Body of pancreas (tissue), 4 donors: ENCODE measurements around the gene ZCCHC10. TPM values are rescaled to one million over a fixed set of nuclear protein-coding genes. Genes with fewer than 3 reads are reported as not detected.

Source experiments
- ATAC-seq: fragments of 150-250 bp; one replicate; pipeline ENCODE4 v1.9.1; 2016
- DNase-seq, 4 donors: peaks; one replicate each; pipeline ENCODE4 v3.0.0-alpha.2; 2019
- H3K27ac ChIP-seq, 4 donors: fragments of 200-600 bp; sonication (generic); 1 replicate in 3 of 4; 2 replicates in 1 of 4; pipeline versions ENCODE4 v1.5.1 to v1.6.1; 2016 to 2019; ENCODE audit warnings: mild to moderate bottlenecking in 1 of 4, mixed read lengths in 1 of 4, moderate library complexity in 1 of 4
- H3K27me3 ChIP-seq, 2 donors: fragments of 200-600 bp; sonication (generic); one replicate each; pipeline ENCODE4 v1.6.0; 2016; ENCODE audit warnings: mild to moderate bottlenecking in 1 of 2
- H3K36me3 ChIP-seq, 2 donors: fragments of 200-600 bp; sonication (generic); replicated peaks in 1 of 2; 2 replicates each; pipeline ENCODE4 v1.5.1; 2016; ENCODE audit warnings: low read depth in 2 of 2; ENCODE audit not compliant: insufficient read depth in 1 of 2
- H3K4me1 ChIP-seq: fragments of 200-600 bp; sonication (generic); one replicate; pipeline ENCODE4 v1.6.0; 2016
- H3K4me3 ChIP-seq, 2 donors: fragments of 200-600 bp; sonication (generic); 1 replicate in 1 of 2; 2 replicates in 1 of 2; pipeline ENCODE4 v1.5.1; 2016 to 2019
- H3K9me3 ChIP-seq, 3 donors: fragments of 200-600 bp; sonication (generic); 1 replicate in 2 of 3; 2 replicates in 1 of 3; pipeline ENCODE4 v1.5.1; 2016
- POLR2A ChIP-seq, 3 donors: fragments of 450-650 bp; IDR thresholded peaks; one replicate each; pipeline ENCODE4 v1.6.1; 2016; ENCODE audit warnings: antibody characterized with exemption in 3 of 3, mild to moderate bottlenecking in 2 of 3
- WGBS, 2 donors: methylation state at CpG; one replicate each; pipeline ENCODE4 v1.1.5; 2017; 5-methylcytosine and 5-hydroxymethylcytosine counted together
- intact Hi-C: fragments of 100-400 bp; cut with DNase I; formaldehyde crosslinking; loops from one replicate; pipeline ENCODE4 v1.15.1; 2023
- total RNA-seq, 2 donors: library from RNA; depleted of rRNA; stranded (reverse); fragments of >200 nt; gene quantifications; one replicate each; pipeline ENCODE4 v1.1.0, GENCODE V29; 2016
- TF ChIP-seq, protein P1 (sequence below), 7 experiments: fragments of 450-650 bp in 4 of 7; fragments of 200-600 bp in 3 of 7; sonication (generic) in 3 of 7; IDR thresholded peaks; one replicate each; pipeline ENCODE4 v1.5.1; 2016 to 2019; ENCODE audit warnings: antibody characterized with exemption in 7 of 7

Gene ZCCHC10
- total RNA-seq, 2 donors from 2014 or later = 4.9 to 21.4 TPM

DNA sequence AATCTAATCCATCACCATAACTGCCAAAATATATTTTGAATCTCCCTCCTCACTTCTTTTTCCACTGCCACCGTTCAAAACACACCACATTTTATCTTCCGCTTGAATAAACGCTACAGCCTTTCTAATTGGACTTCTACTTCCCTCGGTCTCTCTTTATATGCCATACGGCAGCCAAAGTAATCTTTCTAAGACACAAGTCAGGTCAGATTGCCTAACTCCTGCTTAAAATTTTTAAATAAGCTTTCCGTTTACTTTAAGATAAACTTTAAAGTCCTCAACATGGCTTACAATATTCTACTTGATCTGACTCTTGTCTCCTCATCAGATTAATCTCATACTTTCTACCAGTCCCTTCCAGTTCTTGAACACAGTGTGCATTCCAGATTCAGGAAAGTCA lies 72.6 kb downstream of the ZCCHC10 start:
- DNase-seq (no peak), ATAC-seq (no peak)
- no peak overlapping the region for H3K4me3 ChIP-seq
- TF ChIP-seq, protein P1, sequence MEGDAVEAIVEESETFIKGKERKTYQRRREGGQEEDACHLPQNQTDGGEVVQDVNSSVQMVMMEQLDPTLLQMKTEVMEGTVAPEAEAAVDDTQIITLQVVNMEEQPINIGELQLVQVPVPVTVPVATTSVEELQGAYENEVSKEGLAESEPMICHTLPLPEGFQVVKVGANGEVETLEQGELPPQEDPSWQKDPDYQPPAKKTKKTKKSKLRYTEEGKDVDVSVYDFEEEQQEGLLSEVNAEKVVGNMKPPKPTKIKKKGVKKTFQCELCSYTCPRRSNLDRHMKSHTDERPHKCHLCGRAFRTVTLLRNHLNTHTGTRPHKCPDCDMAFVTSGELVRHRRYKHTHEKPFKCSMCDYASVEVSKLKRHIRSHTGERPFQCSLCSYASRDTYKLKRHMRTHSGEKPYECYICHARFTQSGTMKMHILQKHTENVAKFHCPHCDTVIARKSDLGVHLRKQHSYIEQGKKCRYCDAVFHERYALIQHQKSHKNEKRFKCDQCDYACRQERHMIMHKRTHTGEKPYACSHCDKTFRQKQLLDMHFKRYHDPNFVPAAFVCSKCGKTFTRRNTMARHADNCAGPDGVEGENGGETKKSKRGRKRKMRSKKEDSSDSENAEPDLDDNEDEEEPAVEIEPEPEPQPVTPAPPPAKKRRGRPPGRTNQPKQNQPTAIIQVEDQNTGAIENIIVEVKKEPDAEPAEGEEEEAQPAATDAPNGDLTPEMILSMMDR (IDR thresholded peaks at IDR 0.05) = no peak
- no peak for TF ChIP-seq POLR2A (IDR thresholded peaks at IDR 0.05)
- H3K9me3 ChIP-seq = no peaks in the 10 kb centered on the region
- intact Hi-C loops = no loop called here
- H3K36me3 ChIP-seq = no peaks in the 10 kb centered on the region
- 38 to 42% methylated on average over 6 of the region's 6 CpGs for WGBS, 2 donors
- peaks cover 30% of the 10 kb centered on the region for H3K4me1 ChIP-seq
- no peaks in the 10 kb centered on the region for H3K27me3 ChIP-seq
- no peak overlapping the region for H3K27ac ChIP-seq

DNA sequence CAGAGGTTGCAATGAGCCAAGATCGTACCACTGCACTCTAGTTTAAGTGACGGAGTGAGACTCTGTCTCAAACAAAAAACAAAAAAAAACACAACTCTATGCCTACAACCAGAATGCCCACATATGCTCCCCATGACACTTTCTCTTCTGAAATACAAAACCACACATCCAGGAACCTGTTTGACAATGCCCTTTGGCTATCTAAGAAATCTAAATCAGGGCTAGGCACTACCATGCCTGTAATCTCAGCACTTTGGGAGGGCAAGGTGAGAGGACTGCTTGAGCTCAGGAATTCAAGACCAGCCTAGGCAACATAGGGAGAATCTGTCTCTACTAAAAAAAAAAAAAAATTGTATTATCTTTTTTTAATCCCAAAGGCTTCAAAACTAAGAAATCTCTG lies 73.5 kb downstream of the ZCCHC10 start:
- DNase-seq = no peak
- ATAC-seq = no peak
- TF ChIP-seq POLR2A (IDR thresholded peaks at IDR 0.05) = no peak
- TF ChIP-seq, protein P1 (IDR thresholded peaks at IDR 0.05) = no peak
- no peak overlapping the region for H3K4me3 ChIP-seq
- H3K36me3 ChIP-seq = no peaks in the 10 kb centered on the region
- H3K27ac ChIP-seq = no peak overlapping the region
- H3K27me3 ChIP-seq = no peaks in the 10 kb centered on the region
- peaks cover 29% of the 10 kb centered on the region for H3K4me1 ChIP-seq
- H3K9me3 ChIP-seq = no peaks in the 10 kb centered on the region
- intact Hi-C loops = no loop called here
- WGBS, 2 donors = 96% methylated on average over 2 of the region's 2 CpGs

DNA sequence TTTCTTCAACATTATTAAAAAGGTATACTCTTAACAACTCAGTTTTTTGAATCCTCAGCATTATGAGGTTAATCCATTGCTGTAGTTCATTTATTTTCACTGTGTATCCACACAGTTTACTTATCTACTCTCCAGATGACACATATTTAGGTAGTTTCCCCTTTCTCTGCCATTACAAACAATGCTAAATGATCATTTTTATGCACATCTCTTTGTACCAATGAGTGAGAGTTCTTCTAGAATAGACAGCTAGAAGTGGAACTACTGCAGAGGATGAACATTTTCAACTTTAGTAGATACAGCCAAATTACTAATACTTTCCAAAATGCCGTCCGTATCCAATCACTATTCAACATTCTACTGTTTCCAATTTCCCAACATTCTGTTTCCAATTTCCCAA lies 74.5 kb downstream of the ZCCHC10 start:
- intact Hi-C loops = no loop called here
- TF ChIP-seq, protein P1 (IDR thresholded peaks at IDR 0.05) = no peak
- no peak for TF ChIP-seq POLR2A (IDR thresholded peaks at IDR 0.05)
- Histone ChIP-seq H3K9me3 (no peaks in the 10 kb centered on the region), H3K4me1 (peaks cover 29% of the 10 kb centered on the region), H3K27ac (no peak overlapping the region), H3K4me3 (no peak overlapping the region), H3K36me3 (no peaks in the 10 kb centered on the region), H3K27me3 (no peaks in the 10 kb centered on the region)
- 77 to 84% methylated on average over 2 of the region's 2 CpGs for WGBS, 2 donors
- DNase-seq (no peak), ATAC-seq (no peak)

DNA sequence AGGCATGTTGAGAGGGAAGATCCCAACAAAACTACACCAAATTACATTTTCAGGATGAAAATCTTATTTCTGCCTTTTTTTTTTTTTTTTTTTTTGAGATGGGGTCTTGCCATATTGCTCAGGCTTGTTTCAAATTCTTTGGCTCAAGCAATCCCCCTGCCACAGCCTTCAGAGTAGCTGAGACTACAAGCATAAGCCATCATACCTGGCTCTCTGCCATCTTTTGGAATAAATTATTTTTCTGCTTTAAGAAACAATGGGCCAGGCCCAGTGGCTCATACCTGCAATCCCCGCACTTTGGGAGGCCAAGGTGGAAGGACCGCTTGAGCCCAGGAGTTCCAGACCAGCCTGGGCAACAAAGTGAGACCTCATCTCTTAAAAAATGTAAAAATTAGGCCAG lies 77.2 kb downstream of the ZCCHC10 start:
- TF ChIP-seq POLR2A (IDR thresholded peaks at IDR 0.05) = no peak
- TF ChIP-seq, protein P1 (IDR thresholded peaks at IDR 0.05) = no peak
- WGBS, 2 donors = 93 to 100% methylated on average over 2 of the region's 2 CpGs
- no peak overlapping the region for H3K4me3 ChIP-seq
- peaks cover 27% of the 10 kb centered on the region for H3K4me1 ChIP-seq
- intact Hi-C loops = no loop called here
- ATAC-seq (no peak), DNase-seq (no peak)
- no peaks in the 10 kb centered on the region for H3K27me3 ChIP-seq
- H3K27ac ChIP-seq = no peak overlapping the region
- H3K9me3 ChIP-seq = no peaks in the 10 kb centered on the region
- no peaks in the 10 kb centered on the region for H3K36me3 ChIP-seq

DNA sequence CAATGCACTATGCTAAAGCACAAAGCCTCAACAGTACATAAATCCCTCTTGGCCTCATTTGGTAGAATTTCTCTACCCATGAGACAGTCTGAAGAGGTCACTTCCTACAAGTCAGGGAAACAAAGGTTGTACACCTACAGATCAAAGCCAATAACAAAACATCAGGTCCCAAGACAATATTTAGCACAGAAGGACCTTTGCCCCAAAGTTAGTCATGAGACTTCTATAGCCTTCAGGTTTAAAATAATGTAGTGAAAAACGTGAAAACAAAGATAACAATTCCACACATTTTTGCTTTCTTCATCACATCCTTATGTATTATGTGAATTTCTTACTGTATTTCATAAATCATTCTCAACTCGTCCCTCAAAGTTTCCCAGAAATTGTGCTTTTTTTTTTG lies 78.7 kb downstream of the ZCCHC10 start:
- ATAC-seq = no peak
- intact Hi-C loops = no loop called here
- TF ChIP-seq, protein P1 (IDR thresholded peaks at IDR 0.05) = no peak
- no peak for TF ChIP-seq POLR2A (IDR thresholded peaks at IDR 0.05)
- H3K4me3 ChIP-seq = no peak overlapping the region
- WGBS, 2 donors = 29 to 32% methylated on average over 2 of the region's 2 CpGs
- H3K4me1 ChIP-seq = peaks cover 27% of the 10 kb centered on the region
- no peak overlapping the region for H3K27ac ChIP-seq
- H3K9me3 ChIP-seq = no peaks in the 10 kb centered on the region
- H3K27me3 ChIP-seq = no peaks in the 10 kb centered on the region
- DNase-seq = no peak
- no peaks in the 10 kb centered on the region for H3K36me3 ChIP-seq
